NCI-H187 treated with DMSO at 0.1 percent for 48 hours (cell line): Measurements from ENCODE around the gene FBXL13.
"Not testable (repeated sequence)": the region's sequence is repeated elsewhere in the genome, so short reads cannot be mapped to it uniquely, and the experiment has no call there.

ENCODE experiments used
- DNase-seq: peaks from one replicate; lab custom pipeline; 2025; lab: John Stamatoyannopoulos, UW

FBXL13 gene

GRCh38 chr7:102817616-102818573 is 256.7 kb downstream of the FBXL13 start:
- no peak for DNase-seq

GRCh38 chr7:102814025-102814471 is 260.5 kb downstream of the FBXL13 start:
- no peak for DNase-seq

- no peak for DNase-seq
These were observed 261.2 kb downstream of the FBXL13 start for GRCh38 chr7:102813191-102814024.

GRCh38 chr7:102811942-102812678 is 262.5 kb downstream of the FBXL13 start:
- DNase-seq = no peak

GRCh38 chr7:102810916-102811315 is 263.7 kb downstream of the FBXL13 start:
- DNase-seq = no peak

- no peak for DNase-seq
These were observed 268.0 kb downstream of the FBXL13 start for GRCh38 chr7:102806613-102807012.

GRCh38 chr7:102795987-102796595 is 278.5 kb downstream of the FBXL13 start:
- DNase-seq = not testable (repeated sequence)

GRCh38 chr7:102794567-102794966 is 280.0 kb downstream of the FBXL13 start:
- DNase-seq = not testable (repeated sequence)

- DNase-seq = not testable (repeated sequence)
These were observed 282.8 kb downstream of the FBXL13 start for GRCh38 chr7:102791831-102792230.

GRCh38 chr7:102791367-102791766 is 283.2 kb downstream of the FBXL13 start:
- DNase-seq = not testable (repeated sequence)

- not testable (repeated sequence) for DNase-seq
These were observed 284.1 kb downstream of the FBXL13 start for GRCh38 chr7:102790364-102791100.

- DNase-seq = not testable (repeated sequence)
These were observed 285.8 kb downstream of the FBXL13 start for GRCh38 chr7:102788770-102789169.

- DNase-seq = not testable (repeated sequence)
These were observed 293.7 kb downstream of the FBXL13 start for GRCh38 chr7:102780926-102781325.

- not testable (repeated sequence) for DNase-seq
These were observed 295.9 kb downstream of the FBXL13 start for GRCh38 chr7:102778663-102779062.

- not testable (repeated sequence) for DNase-seq
These were observed 298.4 kb downstream of the FBXL13 start for GRCh38 chr7:102776217-102776616.

- DNase-seq = not testable (repeated sequence)
These were observed 304.1 kb downstream of the FBXL13 start for GRCh38 chr7:102770467-102770866.

- not testable (repeated sequence) for DNase-seq
These were observed 304.9 kb downstream of the FBXL13 start for GRCh38 chr7:102769657-102770192.

GRCh38 chr7:102763295-102763905 is 311.2 kb downstream of the FBXL13 start:
- not testable (repeated sequence) for DNase-seq
